Superior temporal gyrus (tissue), 1 donor: ENCODE data around the gene OR5D16.
"Not testable (repeated sequence)": the region's sequence is repeated elsewhere in the genome, so short reads cannot be mapped to it uniquely, and the experiment has no call there.

Experiments
- DNase-seq: peaks from one replicate; pipeline ENCODE4 v3.0.0-alpha.2; 2016; ENCODE audit errors: extremely low spot score

OR5D16 gene

GRCh38 chr11:55838452-55838851 lies at the start of gene OR5D16:
Gene OR5D16 (plus strand): TSS chr11:55838752. CDS start chr11:55838752, 0 bp downstream.
- DNase-seq: no peak

GRCh38 chr11:55791606-55792005 lies 46.9 kb upstream of the OR5D16 start:
- no peak for DNase-seq

- no peak for DNase-seq
Observed at GRCh38 chr11:55793321-55793720, 45.2 kb upstream of the OR5D16 start.

GRCh38 chr11:55795256-55795655 lies 43.3 kb upstream of the OR5D16 start, which contains the start of gene OR5D14:
Gene OR5D14 (plus strand): TSS chr11:55795556. CDS start chr11:55795556, 0 bp downstream.
- DNase-seq: no peak

- no peak for DNase-seq
Observed at GRCh38 chr11:55806248-55806647, 32.3 kb upstream of the OR5D16 start.

- no peak for DNase-seq
Observed at GRCh38 chr11:55811067-55811466, 27.5 kb upstream of the OR5D16 start, which contains the start of gene OR5L1. Gene OR5L1 (plus strand): TSS chr11:55811367. CDS start chr11:55811467, 100 bp downstream.

GRCh38 chr11:55819330-55819729 lies 19.2 kb upstream of the OR5D16 start, which contains the start of gene OR5D18:
Gene OR5D18 (plus strand): TSS chr11:55819630. CDS start chr11:55819630, 0 bp downstream.
- no peak for DNase-seq

GRCh38 chr11:55826919-55827318 lies 11.6 kb upstream of the OR5D16 start, which contains the start of gene OR5L2:
Gene OR5L2 (plus strand): TSS chr11:55827219. CDS start chr11:55827219, 0 bp downstream.
- DNase-seq: no peak

- no peak for DNase-seq
Observed at GRCh38 chr11:55847453-55847852, 8.9 kb downstream of the OR5D16 start.

- no peak for DNase-seq
Observed at GRCh38 chr11:55849037-55849436, 10.5 kb downstream of the OR5D16 start.

- no peak for DNase-seq
Observed at GRCh38 chr11:55852141-55852540, 13.6 kb downstream of the OR5D16 start.

- no peak for DNase-seq
Observed at GRCh38 chr11:55854704-55855103, 16.2 kb downstream of the OR5D16 start.

- DNase-seq: not testable (repeated sequence)
Observed at GRCh38 chr11:55867354-55867753, 28.8 kb downstream of the OR5D16 start.

GRCh38 chr11:55872731-55873130 lies 34.2 kb downstream of the OR5D16 start:
- DNase-seq: not testable (repeated sequence)

- DNase-seq: not testable (repeated sequence)
Observed at GRCh38 chr11:55873146-55873545, 34.6 kb downstream of the OR5D16 start.

- not testable (repeated sequence) for DNase-seq
Observed at GRCh38 chr11:55882997-55883396, 44.4 kb downstream of the OR5D16 start, which contains the start of gene TRIM51. Gene TRIM51 (plus strand): TSS chr11:55883297. CDS start chr11:55885429, 2,132 bp downstream.

GRCh38 chr11:55884995-55885394 lies 46.4 kb downstream of the OR5D16 start:
- DNase-seq: not testable (repeated sequence)

GRCh38 chr11:55885481-55885880 lies 46.9 kb downstream of the OR5D16 start:
- not testable (repeated sequence) for DNase-seq
